IMR-90 (cell line): ENCODE measurements around the gene ZNF484. TPM values are rescaled to one million over a fixed set of nuclear protein-coding genes. Genes with fewer than 3 reads are reported as not detected.

Source experiments
- ATAC-seq: fragments of 200-7000 bp; cut with Tn5 transposase; 2 replicates; pipeline ENCODE4 v1.9.1; 2020; ENCODE audit warnings: low read depth, mild to moderate bottlenecking, moderate library complexity
- BruUV-seq: library from RNA; stranded (reverse); fragments of 400-500 nt; replicated peaks from 2 replicates; lab custom pipeline; 2021; lab: Mats Ljungman, UMichigan
- CTCF ChIA-PET: fragments of 300-600 bp; formaldehyde crosslinking; extraction: SDS; loops from one replicate; lab custom pipeline; 2021; ENCODE audit warnings: antibody characterized with exemption; lab: Yijun Ruan, JAX
- POLR2A ChIA-PET: fragments of 300-600 bp; sonication (Branson Sonifier 250); formaldehyde crosslinking; loops from one replicate; lab custom pipeline; 2022; ENCODE audit warnings: antibody characterized with exemption; ENCODE audit not compliant: unreplicated experiment; lab: Charles Lee
- DNase-seq: peaks from one replicate; pipeline ENCODE4 v3.0.0; 2013
- H2AFZ ChIP-seq: replicated peaks from 2 replicates; pipeline ENCODE3; 2013; ENCODE audit warnings: low read length, mild to moderate bottlenecking; ENCODE audit not compliant: poor library complexity
- H2AK5ac ChIP-seq: 2 replicates; pipeline ENCODE4 v1.6.1; 2013; ENCODE audit warnings: low read depth, low read length, inconsistent platforms
- H2AK9ac ChIP-seq: replicated peaks from 2 replicates; pipeline ENCODE3; 2013; ENCODE audit warnings: mild to moderate bottlenecking, low read depth, low read length, moderate library complexity; ENCODE audit not compliant: poor library complexity
- H2BK120ac ChIP-seq: 2 replicates; pipeline ENCODE4 v1.6.1; 2013; ENCODE audit warnings: low read depth, low read length, inconsistent platforms
- H2BK15ac ChIP-seq: 3 replicates; pipeline ENCODE4 v1.6.1; 2013; ENCODE audit warnings: low read depth, low read length, inconsistent platforms
- H2BK20ac ChIP-seq: 2 replicates; pipeline ENCODE4 v1.6.1; 2013; ENCODE audit warnings: low read depth, mild to moderate bottlenecking, inconsistent platforms, low read length, moderate library complexity
- H2BK5ac ChIP-seq: 2 replicates; pipeline ENCODE4 v1.6.1; 2013; ENCODE audit warnings: mild to moderate bottlenecking, low read depth, low read length, inconsistent platforms; ENCODE audit not compliant: poor library complexity, severe bottlenecking
- H3K14ac ChIP-seq: replicated peaks from 2 replicates; pipeline ENCODE4 v1.6.1; 2013; ENCODE audit warnings: low read depth, low read length, inconsistent platforms
- H3K18ac ChIP-seq: 2 replicates; pipeline ENCODE4 v1.6.1; 2013; ENCODE audit warnings: low read depth, low read length, control low read depth
- H3K23ac ChIP-seq: 2 replicates; pipeline ENCODE4 v1.6.1; 2013; ENCODE audit warnings: low read depth, low read length, inconsistent platforms
- H3K27ac ChIP-seq: 2 replicates; pipeline ENCODE4 v1.5.1; 2013; ENCODE audit warnings: mild to moderate bottlenecking, control low read depth, low read length; ENCODE audit not compliant: insufficient read depth
- H3K27me3 ChIP-seq: 2 replicates; pipeline ENCODE4 v1.6.1; 2013; ENCODE audit warnings: low read length; ENCODE audit not compliant: control insufficient read depth, insufficient read depth
- H3K36me3 ChIP-seq: 2 replicates; pipeline ENCODE4 v1.6.1; 2013; ENCODE audit warnings: low read length, mixed read lengths; ENCODE audit not compliant: control insufficient read depth, insufficient read depth
- H3K4ac ChIP-seq: 2 replicates; pipeline ENCODE4 v1.6.1; 2013; ENCODE audit warnings: low read depth, low read length, inconsistent platforms
- H3K4me1 ChIP-seq: 2 replicates; pipeline ENCODE4 v1.6.1; 2013; ENCODE audit warnings: low read length, mixed read lengths; ENCODE audit not compliant: control insufficient read depth, insufficient read depth
- H3K4me2 ChIP-seq: 2 replicates; pipeline ENCODE4 v1.6.1; 2013; ENCODE audit warnings: low read depth, mild to moderate bottlenecking, control low read depth, low read length, moderate library complexity
- H3K4me3 ChIP-seq: 2 replicates; pipeline ENCODE4 v1.5.1; 2013; ENCODE audit warnings: low read depth, mild to moderate bottlenecking, control low read depth, low read length, moderate library complexity; ENCODE audit not compliant: insufficient read depth
- H3K56ac ChIP-seq: 2 replicates; pipeline ENCODE4 v1.6.1; 2013; ENCODE audit warnings: low read length, inconsistent platforms; ENCODE audit not compliant: insufficient read depth; ENCODE audit errors: extremely low read depth
- H3K79me1 ChIP-seq, 2 experiments: 2 replicates each; pipeline ENCODE4 v1.6.1; 2013; ENCODE audit warnings: low read length in 2 of 2, inconsistent platforms in 1 of 2, low read depth in 1 of 2
- H3K9ac ChIP-seq: 2 replicates; pipeline ENCODE4 v1.6.1; 2013; ENCODE audit warnings: low read depth, low read length, control low read depth
- H3K9me1 ChIP-seq: 2 replicates; pipeline ENCODE4 v1.6.1; 2013; ENCODE audit warnings: low read length, inconsistent platforms; ENCODE audit not compliant: insufficient read depth
- H3K9me3 ChIP-seq: 2 replicates; pipeline ENCODE4 v1.6.1; 2013; ENCODE audit warnings: low read length; ENCODE audit not compliant: control insufficient read depth, insufficient read depth
- H4K20me1 ChIP-seq: 2 replicates; pipeline ENCODE4 v1.6.1; 2013; ENCODE audit warnings: low read length, inconsistent platforms; ENCODE audit not compliant: insufficient read depth
- H4K5ac ChIP-seq: 2 replicates; pipeline ENCODE4 v1.6.1; 2013; ENCODE audit warnings: mild to moderate bottlenecking, low read depth, low read length, control low read depth
- H4K8ac ChIP-seq, 2 experiments: 2 replicates each; pipeline ENCODE4 v1.6.1; 2013; ENCODE audit warnings: low read depth in 2 of 2, low read length in 2 of 2, control low read depth in 1 of 2, inconsistent platforms in 1 of 2
- H4K91ac ChIP-seq: 2 replicates; pipeline ENCODE4 v1.6.1; 2013; ENCODE audit warnings: low read depth, low read length, inconsistent platforms; ENCODE audit not compliant: insufficient read depth
- BHLHE40 ChIP-seq: fragments of 150-350 bp; IDR thresholded peaks from 2 replicates; pipeline ENCODE4 v1.6.1; 2016; ENCODE audit warnings: mild to moderate bottlenecking, low read depth, low read length
- CEBPB ChIP-seq: IDR thresholded peaks from 2 replicates; pipeline ENCODE4 v1.6.1; 2012; ENCODE audit warnings: low read depth, low read length, improper control_type of control experiment
- CTCF ChIP-seq: conservative IDR thresholded peaks from 2 replicates; pipeline ENCODE4 v1.5.1; 2012; ENCODE audit warnings: mild to moderate bottlenecking, low read depth, low read length, improper control_type of control experiment
- ELK1 ChIP-seq: fragments of 150-350 bp; IDR thresholded peaks from 2 replicates; pipeline ENCODE4 v1.6.1; 2016; ENCODE audit warnings: low read depth, mild to moderate bottlenecking, low read length, moderate library complexity, borderline replicate concordance
- FOS ChIP-seq: fragments of 150-350 bp; IDR thresholded peaks from 2 replicates; pipeline ENCODE4 v1.6.1; 2016; ENCODE audit warnings: low read depth, low read length
- MAFK ChIP-seq: IDR thresholded peaks from 2 replicates; pipeline ENCODE4 v1.6.1; 2012; ENCODE audit warnings: low read depth, low read length, improper control_type of control experiment
- MAZ ChIP-seq: IDR thresholded peaks from 2 replicates; pipeline ENCODE4 v1.6.1; 2012; ENCODE audit warnings: low read depth, mild to moderate bottlenecking, low read length, improper control_type of control experiment, moderate library complexity, borderline replicate concordance
- MXI1 ChIP-seq: IDR thresholded peaks from 2 replicates; pipeline ENCODE4 v1.6.1; 2012; ENCODE audit warnings: low read depth, mild to moderate bottlenecking, low read length, moderate library complexity, borderline replicate concordance
- NFE2L2 ChIP-seq: fragments of 150-350 bp; IDR thresholded peaks from 2 replicates; pipeline ENCODE4 v1.6.1; 2016; ENCODE audit warnings: low read depth, mild to moderate bottlenecking, low read length
- POLR2A ChIP-seq: IDR thresholded peaks from 2 replicates; pipeline ENCODE4 v1.6.1; 2012; ENCODE audit warnings: mild to moderate bottlenecking, low read depth, low read length
- RAD21 ChIP-seq: IDR thresholded peaks from 2 replicates; pipeline ENCODE4 v1.6.1; 2012; ENCODE audit warnings: low read length, improper control_type of control experiment
- RCOR1 ChIP-seq: IDR thresholded peaks from 2 replicates; pipeline ENCODE4 v1.6.1; 2012; ENCODE audit warnings: mild to moderate bottlenecking, low read length, improper control_type of control experiment; ENCODE audit not compliant: insufficient replicate concordance
- SMC3 ChIP-seq: fragments of 150-350 bp; IDR thresholded peaks from 2 replicates; pipeline ENCODE4 v1.6.1; 2016; ENCODE audit warnings: low read depth, mild to moderate bottlenecking, antibody characterized with exemption, low read length, moderate library complexity
- WGBS, 2 experiments: methylation state at CpG; one replicate each; pipeline versions ENCODE4 v1.1.5 to v1.1.7; 2013; ENCODE audit warnings: missing lambda C conversion rate in 2 of 2; ENCODE audit not compliant: insufficient read length in 1 of 2; ENCODE audit errors: extremely low coverage in 2 of 2; 5-methylcytosine and 5-hydroxymethylcytosine counted together
- dilution Hi-C: fragments of 300-500 bp; cut with HindIII; formaldehyde crosslinking; loops from one replicate; pipeline ENCODE4 v1.14.3; 2018; ENCODE audit warnings: low sequenced_read_pairs; ENCODE audit not compliant: unreplicated experiment
- in situ Hi-C: fragments of 300-500 bp; cut with MboI; formaldehyde crosslinking; loops from 3 replicates; pipeline ENCODE4 v1.14.3; 2019; ENCODE audit warnings: low sequenced_read_pairs, inconsistent platforms, mixed read lengths
- intact Hi-C: fragments of 100-400 bp; cut with micrococcal nuclease; formaldehyde crosslinking; loops from 2 replicates; pipeline ENCODE4 v1.10.0; 2022
- polyA plus RNA-seq, 3 experiments: library from polyadenylated mRNA; depleted of rRNA; stranded (reverse); fragments of >200 nt; gene quantifications; 2 replicates each; pipeline ENCODE4 v1.2.3, GENCODE V29; 2012; ENCODE audit warnings: low replicate concordance in 1 of 3
- total RNA-seq: library from RNA; depleted of rRNA; stranded (reverse); fragments of >200 nt; gene quantifications from 2 replicates; pipeline ENCODE4 v1.2.3, GENCODE V29; 2012

Gene ZNF484
- total and polyA plus RNA-seq, 2 of the 4 experiments (the other 2 are of a cell fraction) = 1.4 to 11.8 TPM

- Histone ChIP-seq H2BK5ac (no peak overlapping the region), H3K23ac (no peak overlapping the region), H3K14ac (no peak overlapping the region), H3K18ac (no peak overlapping the region), H2AK5ac (no peak overlapping the region), H3K4me3 (no peak overlapping the region), H3K9ac (no peak overlapping the region), H4K8ac (no peak overlapping the region), H3K4me2 (no peak overlapping the region), H2BK120ac (no peak overlapping the region), H3K36me3 (no peaks in the 10 kb centered on the region), H3K9me1 (no peaks in the 10 kb centered on the region), H2AFZ (no peak overlapping the region), H3K56ac (no peak overlapping the region), H2BK20ac (no peak overlapping the region), H3K79me1 (no peaks in the 10 kb centered on the region), H3K4me1 (no peaks in the 10 kb centered on the region), H4K91ac (no peak overlapping the region), H4K20me1 (no peaks in the 10 kb centered on the region), H2BK15ac (no peak overlapping the region), H3K27ac (no peak overlapping the region), H2AK9ac (no peak overlapping the region), H3K9me3 (peaks cover 17% of the 10 kb centered on the region), H4K5ac (no peak overlapping the region), H3K27me3 (no peaks in the 10 kb centered on the region), H3K4ac (no peak overlapping the region)
- POLR2A ChIA-PET = no interaction called here
- no TSS peak for BruUV-seq
- TF ChIP-seq RCOR1 (no peak), ELK1 (no peak), MAZ (no peak), MAFK (no peak), RAD21 (no peak), CTCF (no peak), BHLHE40 (no peak), NFE2L2 (no peak), MXI1 (no peak), CEBPB (no peak), FOS (no peak), POLR2A (no peak), SMC3 (no peak)
- intact Hi-C loops (no loop called here), in situ Hi-C loops (no loop called here), dilution Hi-C loops (no loop called here)
- 91% methylated on average over 24 of the region's 25 CpGs; no CpG with 5 or more reads in 1 of the 2 experiments for WGBS, 2 experiments
- ATAC-seq = no peak
- DNase-seq = no peak
- CTCF ChIA-PET = no interaction called here
These were observed 40.6 kb downstream of the ZNF484 start for GRCh38 chr9:92837191-92837590.
